Panc1 (cell line): ENCODE data around the gene ADD1. TPM values are rescaled to one million over a fixed set of nuclear protein-coding genes. Genes with fewer than 3 reads are reported as not detected.

ENCODE experiments used
- ATAC-seq: fragments of 200-7000 bp; cut with Tn5 transposase; 2 replicates; pipeline ENCODE4 v1.9.1; 2020; ENCODE audit warnings: mild to moderate bottlenecking, moderate library complexity
- BruUV-seq: library from RNA; stranded (reverse); fragments of 400-500 nt; replicated peaks from 2 replicates; lab custom pipeline; 2021; lab: Mats Ljungman, UMichigan
- CTCF ChIA-PET: fragments of 300-600 bp; sonication (Branson Sonifier 250); formaldehyde crosslinking; loops from one replicate; lab custom pipeline; 2022; ENCODE audit warnings: antibody characterized with exemption; lab: Charles Lee
- POLR2A ChIA-PET: fragments of 300-600 bp; sonication (Branson Sonifier 250); formaldehyde crosslinking; loops from one replicate; lab custom pipeline; 2022; ENCODE audit warnings: antibody characterized with exemption; lab: Charles Lee
- DNase-seq: peaks from one replicate; pipeline ENCODE4 v3.0.0-alpha.2; 2010; ENCODE audit warnings: low read depth, low spot score
- H3K27ac ChIP-seq: 2 replicates; pipeline ENCODE4 v1.5.1; 2011; ENCODE audit warnings: mild to moderate bottlenecking, low read length, inconsistent platforms
- H3K27me3 ChIP-seq: fragments of 200-500 bp; sonication (Bioruptor generic); 2 replicates; pipeline ENCODE4 v1.6.0; 2014; ENCODE audit warnings: low read length, inconsistent platforms; ENCODE audit not compliant: control insufficient read depth, insufficient read depth
- H3K36me3 ChIP-seq: fragments of 200-500 bp; sonication (Bioruptor generic); 2 replicates; pipeline ENCODE4 v1.5.1; 2014; ENCODE audit warnings: inconsistent platforms, mild to moderate bottlenecking, low read length, moderate library complexity; ENCODE audit not compliant: control insufficient read depth, insufficient read depth
- H3K4me1 ChIP-seq: 2 replicates; pipeline ENCODE4 v1.5.1; 2011; ENCODE audit warnings: inconsistent platforms, mild to moderate bottlenecking, low read length, moderate library complexity; ENCODE audit not compliant: control insufficient read depth, insufficient read depth
- H3K4me3 ChIP-seq, 2 experiments: 2 replicates each; pipeline ENCODE4 v1.5.1; 2011 to 2012; ENCODE audit warnings: low read depth in 2 of 2, low read length in 2 of 2, mild to moderate bottlenecking in 2 of 2, inconsistent platforms in 1 of 2, moderate library complexity in 1 of 2
- H3K9me3 ChIP-seq: fragments of 200-500 bp; sonication (Bioruptor generic); 2 replicates; pipeline ENCODE4 v1.5.1; 2014; ENCODE audit warnings: low read depth, mild to moderate bottlenecking, inconsistent platforms, low read length, moderate library complexity; ENCODE audit not compliant: control insufficient read depth, insufficient read depth
- CTCF ChIP-seq: fragments of 450-650 bp; IDR thresholded peaks from 2 replicates; pipeline ENCODE4 v1.5.1; 2017; ENCODE audit warnings: mild to moderate bottlenecking
- POLR2AphosphoS5 ChIP-seq: IDR thresholded peaks from 2 replicates; pipeline ENCODE4 v1.6.1; 2012; ENCODE audit warnings: mild to moderate bottlenecking, low read depth, low read length, moderate library complexity
- SIN3A ChIP-seq: IDR thresholded peaks from 2 replicates; pipeline ENCODE4 v1.6.1; 2012; ENCODE audit warnings: low read depth, mild to moderate bottlenecking, low read length, moderate library complexity, borderline replicate concordance; ENCODE audit not compliant: insufficient read depth
- TCF7L2 ChIP-seq: IDR thresholded peaks from 2 replicates; pipeline ENCODE4 v1.6.1; 2011; ENCODE audit warnings: mild to moderate bottlenecking, low read depth, low read length, inconsistent platforms
- in situ Hi-C: cut with HindIII; loops from 2 replicates; pipeline ENCODE4 v1.10.0; 2016; ENCODE audit warnings: low sequenced_read_pairs, low pct_unique_long_range_greater_than_20kb
- intact Hi-C: fragments of 100-400 bp; cut with micrococcal nuclease; formaldehyde crosslinking; loops from one replicate; pipeline ENCODE4 v1.10.0; 2022; ENCODE audit not compliant: unreplicated experiment
- total RNA-seq: library from RNA; stranded (reverse); gene quantifications from one replicate; pipeline ENCODE4 v1.2.1, GENCODE V29; 2021; ENCODE audit not compliant: unreplicated experiment
- TF ChIP-seq, protein P1 (sequence below), 2 experiments: IDR thresholded peaks; 2 replicates each; pipeline ENCODE4 v1.6.1; 2011 to 2012; ENCODE audit warnings: low read depth in 2 of 2, control low read depth in 1 of 2, low read length in 1 of 2, mild to moderate bottlenecking in 1 of 2, moderate library complexity in 1 of 2; ENCODE audit not compliant: insufficient read depth in 1 of 2

The ADD1 gene
- total RNA-seq, 1 experiment from 2014 or later, result 158 TPM

DNA sequence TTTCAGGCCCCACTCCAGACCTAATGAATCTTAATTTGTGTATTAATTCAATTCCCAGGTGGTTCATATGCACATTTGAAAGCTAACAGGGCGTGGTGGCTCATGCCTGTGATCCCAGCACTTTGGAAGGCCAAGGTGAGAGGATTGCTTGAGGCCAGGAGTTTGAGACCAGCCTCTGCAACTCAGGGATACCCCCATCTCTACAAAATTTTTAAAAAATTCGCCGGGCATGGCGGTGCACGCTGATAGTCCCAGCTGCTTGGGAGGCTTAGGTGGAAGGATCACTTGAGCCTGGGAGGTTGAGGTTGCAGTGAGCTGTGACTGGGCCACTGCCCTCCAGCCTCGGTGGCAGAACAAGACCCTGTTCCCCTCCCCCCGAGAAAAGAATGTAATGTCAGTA is 31.2 kb downstream of the ADD1 start:
- Histone ChIP-seq H3K4me1 (no peaks in the 10 kb centered on the region; the same call in 1 of the 2 replicates), H3K9me3 (no peaks in the 10 kb centered on the region), H3K27ac (no peak overlapping the region), H3K4me3 (no peak overlapping the region), H3K36me3 (no peaks in the 10 kb centered on the region), H3K27me3 (no peaks in the 10 kb centered on the region)
- DNase-seq, result no peak
- intact Hi-C loops, result no loop called here
- in situ Hi-C loops, result no loop called here
- ATAC-seq, result no peak
- POLR2A ChIA-PET, result no interaction called here
- no TSS peak for BruUV-seq
- CTCF ChIA-PET, result no interaction called here
- TF ChIP-seq CTCF (no peak), TCF7L2 (no peak), POLR2AphosphoS5 (no peak), SIN3A (no peak)
- TF ChIP-seq, protein P1, sequence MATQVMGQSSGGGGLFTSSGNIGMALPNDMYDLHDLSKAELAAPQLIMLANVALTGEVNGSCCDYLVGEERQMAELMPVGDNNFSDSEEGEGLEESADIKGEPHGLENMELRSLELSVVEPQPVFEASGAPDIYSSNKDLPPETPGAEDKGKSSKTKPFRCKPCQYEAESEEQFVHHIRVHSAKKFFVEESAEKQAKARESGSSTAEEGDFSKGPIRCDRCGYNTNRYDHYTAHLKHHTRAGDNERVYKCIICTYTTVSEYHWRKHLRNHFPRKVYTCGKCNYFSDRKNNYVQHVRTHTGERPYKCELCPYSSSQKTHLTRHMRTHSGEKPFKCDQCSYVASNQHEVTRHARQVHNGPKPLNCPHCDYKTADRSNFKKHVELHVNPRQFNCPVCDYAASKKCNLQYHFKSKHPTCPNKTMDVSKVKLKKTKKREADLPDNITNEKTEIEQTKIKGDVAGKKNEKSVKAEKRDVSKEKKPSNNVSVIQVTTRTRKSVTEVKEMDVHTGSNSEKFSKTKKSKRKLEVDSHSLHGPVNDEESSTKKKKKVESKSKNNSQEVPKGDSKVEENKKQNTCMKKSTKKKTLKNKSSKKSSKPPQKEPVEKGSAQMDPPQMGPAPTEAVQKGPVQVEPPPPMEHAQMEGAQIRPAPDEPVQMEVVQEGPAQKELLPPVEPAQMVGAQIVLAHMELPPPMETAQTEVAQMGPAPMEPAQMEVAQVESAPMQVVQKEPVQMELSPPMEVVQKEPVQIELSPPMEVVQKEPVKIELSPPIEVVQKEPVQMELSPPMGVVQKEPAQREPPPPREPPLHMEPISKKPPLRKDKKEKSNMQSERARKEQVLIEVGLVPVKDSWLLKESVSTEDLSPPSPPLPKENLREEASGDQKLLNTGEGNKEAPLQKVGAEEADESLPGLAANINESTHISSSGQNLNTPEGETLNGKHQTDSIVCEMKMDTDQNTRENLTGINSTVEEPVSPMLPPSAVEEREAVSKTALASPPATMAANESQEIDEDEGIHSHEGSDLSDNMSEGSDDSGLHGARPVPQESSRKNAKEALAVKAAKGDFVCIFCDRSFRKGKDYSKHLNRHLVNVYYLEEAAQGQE (IDR thresholded peaks at IDR 0.05; ENCODE audit: insufficient read depth in 1 of 2, low read depth in 2 of 2, low read length in 1 of 2), result no peak

- CTCF ChIA-PET, result no interaction called here
- no TSS peak for BruUV-seq
- Histone ChIP-seq H3K36me3 (no peaks in the 10 kb centered on the region), H3K4me1 (no peaks in the 10 kb centered on the region; the same call in 1 of the 2 replicates), H3K27me3 (no peaks in the 10 kb centered on the region), H3K27ac (no peak overlapping the region), H3K9me3 (no peaks in the 10 kb centered on the region), H3K4me3 (no peak overlapping the region)
- in situ Hi-C loops, result no loop called here
- ATAC-seq (no peak), DNase-seq (no peak)
- POLR2A ChIA-PET, result no interaction called here
- TF ChIP-seq, protein P1 (IDR thresholded peaks at IDR 0.05; ENCODE audit: insufficient read depth in 1 of 2, low read depth in 2 of 2, low read length in 1 of 2), result no peak
- no peak for TF ChIP-seq SIN3A
- intact Hi-C loops, result no loop called here
Measured at GRCh38 chr4:2875556-2875955, 31.9 kb downstream of the ADD1 start.
